Loucy (cell line): ENCODE measurements around the gene SYCP3.

Source experiments
- EZH2phosphoT487 ChIP-seq: fragments of 200-600 bp; IDR thresholded peaks from 2 replicates; pipeline ENCODE4 v1.6.1; 2018; ENCODE audit warnings: antibody characterized with exemption, mild to moderate bottlenecking, moderate library complexity, borderline replicate concordance
- TF ChIP-seq, protein P1 (sequence below): fragments of 200-600 bp; sonication (generic); conservative IDR thresholded peaks from 2 replicates; pipeline ENCODE4 v1.5.1; 2014; ENCODE audit warnings: mild to moderate bottlenecking, antibody characterized with exemption, low read length

DNA sequence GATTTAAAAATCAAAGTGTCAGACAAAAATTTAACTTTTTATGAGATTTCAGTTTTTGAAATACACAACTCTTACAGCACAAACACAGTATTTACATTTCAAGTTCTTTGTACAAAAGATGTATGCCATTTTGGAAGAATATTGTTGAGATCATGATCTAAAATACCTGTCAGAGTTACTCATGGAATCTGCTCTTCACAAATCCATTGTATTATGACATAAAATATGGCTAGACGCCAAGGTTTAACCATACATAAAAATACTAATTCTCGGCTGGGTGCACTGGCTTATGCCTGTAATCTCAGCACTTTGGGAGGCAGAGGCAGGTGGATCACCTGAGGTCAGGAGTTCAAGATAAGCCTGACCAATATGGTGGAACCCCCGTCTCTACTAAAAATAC lies 6.2 kb upstream of the SYCP3 start:
- TF ChIP-seq, protein P1, sequence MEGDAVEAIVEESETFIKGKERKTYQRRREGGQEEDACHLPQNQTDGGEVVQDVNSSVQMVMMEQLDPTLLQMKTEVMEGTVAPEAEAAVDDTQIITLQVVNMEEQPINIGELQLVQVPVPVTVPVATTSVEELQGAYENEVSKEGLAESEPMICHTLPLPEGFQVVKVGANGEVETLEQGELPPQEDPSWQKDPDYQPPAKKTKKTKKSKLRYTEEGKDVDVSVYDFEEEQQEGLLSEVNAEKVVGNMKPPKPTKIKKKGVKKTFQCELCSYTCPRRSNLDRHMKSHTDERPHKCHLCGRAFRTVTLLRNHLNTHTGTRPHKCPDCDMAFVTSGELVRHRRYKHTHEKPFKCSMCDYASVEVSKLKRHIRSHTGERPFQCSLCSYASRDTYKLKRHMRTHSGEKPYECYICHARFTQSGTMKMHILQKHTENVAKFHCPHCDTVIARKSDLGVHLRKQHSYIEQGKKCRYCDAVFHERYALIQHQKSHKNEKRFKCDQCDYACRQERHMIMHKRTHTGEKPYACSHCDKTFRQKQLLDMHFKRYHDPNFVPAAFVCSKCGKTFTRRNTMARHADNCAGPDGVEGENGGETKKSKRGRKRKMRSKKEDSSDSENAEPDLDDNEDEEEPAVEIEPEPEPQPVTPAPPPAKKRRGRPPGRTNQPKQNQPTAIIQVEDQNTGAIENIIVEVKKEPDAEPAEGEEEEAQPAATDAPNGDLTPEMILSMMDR, result no peak
- TF ChIP-seq EZH2phosphoT487, result no peak
